Hepatocyte (in vitro differentiated cells): Measurements from ENCODE around the gene CRACR2B.

Source experiments
- EZH2 ChIP-seq: fragments of 200-600 bp; sonication (generic); IDR thresholded peaks from 2 replicates; pipeline ENCODE4 v1.6.1; 2016; ENCODE audit warnings: antibody characterized with exemption, mild to moderate bottlenecking, borderline replicate concordance
- EZH2phosphoT487 ChIP-seq: fragments of 200-600 bp; sonication (generic); IDR thresholded peaks from one replicate; pipeline ENCODE4 v1.6.1; 2018; ENCODE audit warnings: antibody characterized with exemption, mild to moderate bottlenecking, low read depth, moderate library complexity; ENCODE audit not compliant: unreplicated experiment, severe bottlenecking
- TF ChIP-seq, protein P1 (sequence below): fragments of 200-600 bp; sonication (generic); IDR thresholded peaks from 2 replicates; pipeline ENCODE4 v1.5.1; 2016; ENCODE audit warnings: antibody characterized with exemption, mild to moderate bottlenecking; ENCODE audit not compliant: poor library complexity

DNA sequence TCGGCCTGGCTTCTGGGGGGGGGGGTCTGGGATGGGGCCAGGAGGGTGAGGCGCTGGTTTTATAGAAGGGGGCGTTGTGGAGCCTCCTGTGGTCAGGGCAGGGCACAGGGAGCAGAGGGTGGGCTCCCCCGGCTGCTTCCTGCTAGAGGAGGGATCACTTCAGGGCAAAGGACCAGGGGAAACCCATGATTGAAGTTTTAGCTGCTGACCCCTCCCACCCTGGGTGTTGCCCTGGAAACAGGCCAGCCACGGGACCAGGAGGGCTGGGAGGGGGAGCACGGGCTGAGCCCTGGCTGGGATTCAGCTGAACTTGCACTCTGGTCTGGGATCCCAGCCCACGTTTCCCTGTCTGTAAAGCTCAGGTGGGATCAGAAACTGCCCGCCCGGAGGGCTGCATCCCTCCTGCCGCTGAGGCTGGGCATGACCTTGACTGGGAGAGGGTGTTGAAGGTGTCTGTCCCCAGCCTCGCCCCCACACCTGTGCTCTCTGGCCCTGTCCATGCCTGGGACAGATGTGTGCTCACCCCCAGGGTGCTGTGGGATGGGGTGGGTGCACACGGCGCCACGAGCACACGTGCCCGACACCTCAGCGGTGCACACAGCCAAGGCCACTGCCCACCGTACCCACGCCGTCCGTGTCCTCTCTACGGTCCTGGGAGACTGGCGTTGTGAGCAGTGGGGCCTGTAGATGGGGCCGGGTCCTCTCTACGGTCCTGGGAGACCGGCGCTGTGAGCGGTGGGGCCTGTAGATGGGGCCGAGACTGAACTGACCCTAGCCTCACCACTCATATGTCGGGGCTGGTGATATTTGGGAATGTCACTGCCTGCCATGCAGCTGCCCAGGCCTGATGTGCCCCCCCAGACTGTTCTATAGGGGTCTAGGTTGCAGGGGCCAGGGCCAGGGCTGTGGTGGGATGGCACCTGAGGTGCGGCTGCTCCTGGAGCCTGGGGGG is 17.2 kb downstream of the CRACR2B start:
- TF ChIP-seq, protein P1, sequence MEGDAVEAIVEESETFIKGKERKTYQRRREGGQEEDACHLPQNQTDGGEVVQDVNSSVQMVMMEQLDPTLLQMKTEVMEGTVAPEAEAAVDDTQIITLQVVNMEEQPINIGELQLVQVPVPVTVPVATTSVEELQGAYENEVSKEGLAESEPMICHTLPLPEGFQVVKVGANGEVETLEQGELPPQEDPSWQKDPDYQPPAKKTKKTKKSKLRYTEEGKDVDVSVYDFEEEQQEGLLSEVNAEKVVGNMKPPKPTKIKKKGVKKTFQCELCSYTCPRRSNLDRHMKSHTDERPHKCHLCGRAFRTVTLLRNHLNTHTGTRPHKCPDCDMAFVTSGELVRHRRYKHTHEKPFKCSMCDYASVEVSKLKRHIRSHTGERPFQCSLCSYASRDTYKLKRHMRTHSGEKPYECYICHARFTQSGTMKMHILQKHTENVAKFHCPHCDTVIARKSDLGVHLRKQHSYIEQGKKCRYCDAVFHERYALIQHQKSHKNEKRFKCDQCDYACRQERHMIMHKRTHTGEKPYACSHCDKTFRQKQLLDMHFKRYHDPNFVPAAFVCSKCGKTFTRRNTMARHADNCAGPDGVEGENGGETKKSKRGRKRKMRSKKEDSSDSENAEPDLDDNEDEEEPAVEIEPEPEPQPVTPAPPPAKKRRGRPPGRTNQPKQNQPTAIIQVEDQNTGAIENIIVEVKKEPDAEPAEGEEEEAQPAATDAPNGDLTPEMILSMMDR = no peak
- no peak for TF ChIP-seq EZH2phosphoT487
- no peak for TF ChIP-seq EZH2
